Stimulated activated CD4-positive, alpha-beta T cell treated with anti-CD3 and anti-CD28 coated beads, TNF-alpha, amount 100 ng/mL, for 4 hours (primary cell): ENCODE measurements around the gene AP1M2.
"Not testable (repeated sequence)": the region's sequence is repeated elsewhere in the genome, so short reads cannot be mapped to it uniquely, and the experiment has no call there.

Experiments used
- DNase-seq, 3 experiments: peaks; one replicate each; pipeline ENCODE4 v3.0.0-alpha.2; 2020; ENCODE audit warnings: low read depth in 3 of 3

Gene AP1M2

DNA sequence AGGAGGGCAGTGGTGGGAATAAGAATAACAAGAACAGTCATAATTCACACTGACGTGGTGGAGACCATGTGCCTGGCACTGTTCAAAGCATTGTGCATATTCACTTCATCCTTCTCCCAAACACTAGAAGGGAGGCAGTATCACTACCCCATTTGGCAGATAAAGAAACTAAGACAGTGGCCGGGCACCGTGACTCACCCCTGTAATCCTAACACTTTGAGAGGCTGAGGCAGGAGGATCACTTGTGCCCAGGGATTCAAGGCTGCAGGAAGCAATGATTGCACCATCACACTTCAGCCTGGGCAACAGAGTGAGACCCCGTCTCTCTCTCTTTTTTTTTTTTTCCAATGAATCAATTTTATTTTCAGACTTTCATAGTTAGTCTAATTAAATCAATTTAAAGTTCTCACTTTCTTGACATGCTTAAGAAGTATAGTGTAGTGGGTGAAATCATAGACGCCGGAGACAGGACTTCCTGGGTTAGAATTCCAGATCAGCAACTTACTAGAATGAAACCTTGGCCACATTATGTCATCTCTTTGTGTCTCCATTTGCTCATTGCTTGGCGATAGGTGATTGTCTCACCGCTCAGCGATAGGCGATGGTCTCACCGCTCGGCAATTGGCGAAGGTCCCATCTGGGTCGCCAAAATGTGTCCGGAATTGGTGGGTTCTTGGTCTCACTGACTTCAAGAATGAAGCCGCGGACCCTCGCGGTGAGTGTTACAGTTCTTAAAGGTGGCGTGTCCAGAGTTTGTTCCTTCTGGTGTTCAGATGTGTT lies 48.7 kb downstream of the AP1M2 start:
- no peak for DNase-seq

DNA sequence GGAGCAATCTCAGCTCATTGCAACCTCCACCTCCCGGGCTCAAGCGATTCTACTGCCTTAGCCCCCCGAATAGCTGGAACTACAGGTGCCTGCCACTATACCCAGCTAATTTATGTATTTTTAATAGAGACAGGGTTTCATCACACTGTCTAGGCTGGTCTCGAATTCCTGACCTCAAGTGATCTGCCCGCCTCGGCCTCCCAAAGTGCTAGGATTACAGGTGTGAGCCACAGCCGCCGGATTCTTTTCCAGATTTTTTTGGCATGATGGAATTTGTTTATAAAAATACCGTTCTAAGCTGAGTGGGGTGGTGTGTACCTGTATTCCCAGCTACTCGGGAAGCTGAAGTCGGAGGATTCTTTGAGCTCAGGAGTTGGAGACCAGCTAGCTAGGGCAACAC lies 49.4 kb downstream of the AP1M2 start:
- no peak for DNase-seq

DNA sequence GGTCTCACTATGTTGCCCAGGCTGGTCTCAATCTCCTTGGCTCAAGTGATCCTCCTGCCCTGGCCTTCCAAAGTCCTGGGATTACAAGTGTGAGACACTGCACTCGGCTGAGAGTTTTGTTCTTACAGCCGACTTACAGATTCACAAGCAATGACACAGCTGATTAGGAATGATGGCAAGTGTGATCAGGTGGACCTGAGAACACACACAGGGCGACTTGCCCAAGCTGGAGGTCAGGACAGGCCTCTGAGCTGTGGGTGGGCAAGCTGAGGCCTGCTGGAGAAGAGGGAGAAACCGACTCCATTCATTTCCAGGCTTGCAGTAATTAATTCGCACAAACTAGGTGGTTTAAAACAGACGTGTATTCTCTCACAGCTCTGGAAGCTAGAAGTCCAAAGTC lies 51.5 kb downstream of the AP1M2 start:
- no peak for DNase-seq

DNA sequence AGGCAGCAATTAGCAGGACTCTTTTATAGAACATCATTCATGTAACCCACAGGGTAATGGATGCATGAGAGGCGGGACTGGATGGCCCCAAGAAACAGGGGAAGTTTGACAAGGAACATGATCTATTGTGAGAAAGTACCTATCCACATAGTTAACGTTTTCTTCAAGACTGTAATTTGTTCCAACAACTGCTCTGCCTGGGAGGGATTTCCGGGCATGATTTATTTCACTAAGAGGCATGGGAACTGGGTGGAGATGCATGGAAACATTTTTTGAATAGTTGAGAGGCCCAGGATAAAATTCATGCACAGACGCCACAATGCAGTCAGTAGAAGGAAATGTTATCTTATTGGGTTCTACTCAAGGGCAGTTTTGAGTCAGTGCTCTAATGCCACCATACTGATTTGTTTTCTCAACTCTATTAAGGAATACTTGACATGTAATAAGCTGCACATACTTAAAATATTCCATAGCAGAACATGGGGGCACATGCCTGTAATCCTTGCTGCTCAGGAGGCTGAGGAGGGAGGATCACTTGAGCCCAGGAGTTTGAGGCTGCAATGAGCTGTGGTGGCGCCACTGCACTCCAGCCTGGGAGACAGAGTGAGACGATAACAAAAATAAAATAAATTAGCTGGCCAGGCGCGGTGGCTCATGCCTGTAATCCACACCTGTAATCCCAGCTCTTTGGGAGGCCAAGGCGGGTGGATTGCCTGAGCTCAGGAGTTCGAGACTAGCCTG lies 53.3 kb downstream of the AP1M2 start:
- no peak for DNase-seq

DNA sequence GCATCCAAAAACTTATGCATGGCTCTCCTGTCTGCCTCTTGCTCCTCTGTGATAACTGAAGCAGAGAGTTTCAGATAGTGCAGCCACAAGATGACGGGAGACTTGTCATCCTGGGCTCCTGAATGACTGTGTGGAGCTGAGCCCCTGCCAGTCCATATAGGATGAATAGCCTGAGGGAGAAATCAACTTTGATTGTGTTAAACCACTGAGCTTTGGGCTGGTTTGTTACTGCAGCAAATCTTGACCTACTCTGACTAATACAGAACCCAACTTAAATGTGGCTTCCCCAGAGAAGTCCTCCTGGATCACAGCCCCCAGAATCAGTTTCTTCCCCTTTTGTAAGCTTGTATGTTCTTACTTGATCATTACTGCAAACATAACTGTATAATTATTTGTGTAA lies 54.7 kb downstream of the AP1M2 start:
- no peak for DNase-seq

DNA sequence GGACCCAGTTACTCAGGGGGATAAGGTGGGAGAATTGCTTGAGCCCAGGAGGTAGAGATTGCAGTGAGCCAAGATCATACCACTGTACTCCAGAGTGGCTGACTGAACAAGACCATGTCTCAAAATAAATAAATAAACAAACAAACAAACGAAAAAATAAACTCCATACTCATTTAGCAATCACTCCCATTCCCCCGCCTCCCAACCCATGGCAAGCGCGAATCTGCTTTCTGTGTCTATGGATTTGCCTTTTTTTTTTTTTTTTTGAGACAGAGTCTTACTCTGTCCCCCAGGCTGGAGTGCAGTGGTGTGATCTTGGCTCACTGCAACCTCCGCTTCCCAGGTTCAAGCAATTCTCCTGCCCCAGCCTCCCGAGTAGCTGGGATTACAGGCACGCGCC lies 60.2 kb downstream of the AP1M2 start:
- not testable (repeated sequence) for DNase-seq

DNA sequence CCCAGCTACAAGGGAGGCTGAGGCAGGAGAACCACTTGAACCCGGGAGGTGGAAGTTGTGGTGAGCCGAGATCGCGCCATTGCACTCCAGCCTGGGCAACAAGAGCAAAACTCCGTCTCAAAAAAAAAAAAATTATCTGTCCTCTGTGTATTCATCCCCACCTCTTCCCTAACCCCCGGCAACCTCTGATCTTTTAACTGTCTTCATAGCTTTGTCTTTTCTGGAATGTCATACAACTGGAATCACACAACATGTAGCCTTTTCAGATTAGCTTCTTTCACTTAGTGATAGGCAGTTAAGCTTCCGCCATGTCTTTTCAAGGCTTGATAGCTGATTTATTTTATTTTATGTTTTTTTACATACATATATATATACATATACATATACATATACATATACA lies 61.5 kb downstream of the AP1M2 start:
- no peak for DNase-seq

DNA sequence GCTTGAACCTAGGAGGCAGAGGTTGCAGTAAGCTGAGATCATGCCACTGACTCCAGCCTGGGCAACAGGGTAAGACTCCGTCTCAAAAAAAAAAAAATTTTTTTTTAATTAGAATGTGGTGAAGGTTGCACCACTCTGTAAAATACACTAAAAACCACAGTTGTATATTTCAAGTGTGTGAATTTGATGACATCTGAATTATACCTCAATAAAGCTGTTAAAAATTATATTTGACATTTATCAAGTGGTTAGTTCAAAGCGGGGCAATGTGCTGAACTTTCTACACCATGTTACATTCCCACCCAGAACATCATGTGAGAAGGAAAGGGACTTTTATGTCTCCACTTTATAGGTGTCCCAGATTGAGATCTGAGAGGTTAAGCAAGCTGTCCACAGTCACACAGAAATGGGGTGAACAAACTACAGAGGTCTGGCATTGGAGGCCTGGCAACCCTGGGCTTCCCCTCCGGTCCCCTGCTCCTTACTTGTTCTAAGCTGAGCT lies 63.9 kb downstream of the AP1M2 start:
- no peak for DNase-seq
